ENCODE results near the gene CNGA3.

- TF ChIP-seq, protein P1, sequence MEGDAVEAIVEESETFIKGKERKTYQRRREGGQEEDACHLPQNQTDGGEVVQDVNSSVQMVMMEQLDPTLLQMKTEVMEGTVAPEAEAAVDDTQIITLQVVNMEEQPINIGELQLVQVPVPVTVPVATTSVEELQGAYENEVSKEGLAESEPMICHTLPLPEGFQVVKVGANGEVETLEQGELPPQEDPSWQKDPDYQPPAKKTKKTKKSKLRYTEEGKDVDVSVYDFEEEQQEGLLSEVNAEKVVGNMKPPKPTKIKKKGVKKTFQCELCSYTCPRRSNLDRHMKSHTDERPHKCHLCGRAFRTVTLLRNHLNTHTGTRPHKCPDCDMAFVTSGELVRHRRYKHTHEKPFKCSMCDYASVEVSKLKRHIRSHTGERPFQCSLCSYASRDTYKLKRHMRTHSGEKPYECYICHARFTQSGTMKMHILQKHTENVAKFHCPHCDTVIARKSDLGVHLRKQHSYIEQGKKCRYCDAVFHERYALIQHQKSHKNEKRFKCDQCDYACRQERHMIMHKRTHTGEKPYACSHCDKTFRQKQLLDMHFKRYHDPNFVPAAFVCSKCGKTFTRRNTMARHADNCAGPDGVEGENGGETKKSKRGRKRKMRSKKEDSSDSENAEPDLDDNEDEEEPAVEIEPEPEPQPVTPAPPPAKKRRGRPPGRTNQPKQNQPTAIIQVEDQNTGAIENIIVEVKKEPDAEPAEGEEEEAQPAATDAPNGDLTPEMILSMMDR (IDR thresholded peaks at IDR 0.05): no peak
- no peak for TF ChIP-seq POLR2A (IDR thresholded peaks at IDR 0.05)
Measured at GRCh38 chr2:98445177-98445682, 99.0 kb downstream of the CNGA3 start.
